GM12878 (cell line): ENCODE data around the gene RNU11. TPM values are rescaled to one million over a fixed set of nuclear protein-coding genes. Genes with fewer than 3 reads are reported as not detected.
A peak's percentile ranks its signal among the peaks of the same experiment; 100 is the strongest.

Source experiments
- BHLHE40 ChIP-seq, 2 experiments: fragments of 450-650 bp in 1 of 2; IDR thresholded peaks; 2 replicates each; pipeline ENCODE4 v1.6.1; 2011 to 2017; ENCODE audit warnings: low read depth in 2 of 2, borderline replicate concordance in 1 of 2, improper control_type of control experiment in 1 of 2, low read length in 1 of 2, mild to moderate bottlenecking in 1 of 2
- CBFB ChIP-seq: IDR thresholded peaks from 2 replicates; pipeline ENCODE4 v1.6.1; 2016; ENCODE audit warnings: antibody characterized with exemption, low read depth
- EP300 ChIP-seq, 2 experiments: fragments of 150-350 bp in 1 of 2; IDR thresholded peaks; 2 replicates each; pipeline ENCODE4 v1.6.1; 2011 to 2012; ENCODE audit warnings: low read depth in 2 of 2, low read length in 2 of 2, borderline replicate concordance in 1 of 2, improper control_type of control experiment in 1 of 2, inconsistent platforms in 1 of 2; ENCODE audit not compliant: control insufficient read depth in 1 of 2
- MEF2A ChIP-seq: IDR thresholded peaks from 2 replicates; pipeline ENCODE4 v1.6.1; 2011; ENCODE audit warnings: low read depth, mild to moderate bottlenecking, low read length, moderate library complexity; ENCODE audit not compliant: insufficient read depth
- RELA ChIP-seq: fragments of 450-650 bp; IDR thresholded peaks from 2 replicates; pipeline ENCODE4 v1.8.0; 2014; ENCODE audit warnings: borderline replicate concordance; ENCODE audit not compliant: partially characterized antibody
- SRF ChIP-seq, 2 experiments: IDR thresholded peaks; 2 replicates each; pipeline ENCODE4 v1.6.1; 2011; ENCODE audit warnings: low read depth in 2 of 2, low read length in 2 of 2, mild to moderate bottlenecking in 1 of 2, moderate library complexity in 1 of 2
- SUZ12 ChIP-seq: fragments of 200-600 bp; sonication (generic); IDR thresholded peaks from one replicate; pipeline ENCODE4 v1.6.1; 2018; ENCODE audit warnings: antibody characterized with exemption, mild to moderate bottlenecking; ENCODE audit not compliant: unreplicated experiment
- TCF3 ChIP-seq: IDR thresholded peaks from 2 replicates; pipeline ENCODE4 v1.6.1; 2012; ENCODE audit warnings: low read depth, mild to moderate bottlenecking, low read length, borderline replicate concordance; ENCODE audit not compliant: insufficient read depth
- ZNF274 ChIP-seq: IDR thresholded peaks from one replicate; pipeline ENCODE4 v1.8.0; 2011; ENCODE audit not compliant: insufficient read length, insufficient read depth
- ZZZ3 ChIP-seq: IDR thresholded peaks from 2 replicates; pipeline ENCODE4 v1.6.1; 2011; ENCODE audit warnings: low read depth; ENCODE audit not compliant: control insufficient read depth, insufficient read length
- polyA plus RNA-seq, 11 experiments: library from polyadenylated mRNA; depleted of rRNA in 4 of 11; unstranded in 6 of 11; stranded (reverse) in 5 of 11; fragments of >200 nt; fragmentation: Nextera tagmentation in 4 of 11; fragmentation: Illumina TruSeq in 1 of 11; extraction: Ambion mirVana in 4 of 11; extraction: Trizol in 1 of 11; gene quantifications; 1 replicate in 1 of 11; 2 replicates in 10 of 11; pipeline versions ENCODE4 v1.2.1 to v1.2.3, GENCODE V29; 2011 to 2016; ENCODE audit warnings: inconsistent platforms in 2 of 11, missing spikeins in 2 of 11, low read depth in 1 of 11
- total RNA-seq, 4 experiments: library from RNA; depleted of rRNA in 3 of 4; stranded (reverse); fragments of >200 nt in 3 of 4; fragmentation: Illumina TruSeq in 1 of 4; extraction: Trizol in 1 of 4; gene quantifications; 2 replicates each; pipeline versions ENCODE4 v1.2.1 to v1.2.3, GENCODE V29; 2013 to 2021
- TF ChIP-seq, protein P1 (sequence below): fragments of 150-350 bp; IDR thresholded peaks from 2 replicates; pipeline ENCODE4 v1.6.1; 2014; ENCODE audit warnings: mild to moderate bottlenecking, low read depth, low read length
- TF ChIP-seq, protein P2 (sequence below): fragments of 450-650 bp; IDR thresholded peaks from 2 replicates; pipeline ENCODE4 v1.6.1; 2017; ENCODE audit warnings: mild to moderate bottlenecking, moderate library complexity
- TF ChIP-seq, protein P3 (sequence below): IDR thresholded peaks from 2 replicates; pipeline ENCODE4 v1.6.1; 2011; ENCODE audit warnings: low read depth, mild to moderate bottlenecking, low read length, moderate library complexity, borderline replicate concordance; ENCODE audit errors: extremely low read depth
- TF ChIP-seq, protein P4 (sequence below): IDR thresholded peaks from 2 replicates; pipeline ENCODE4 v1.6.1; 2012; ENCODE audit warnings: low read depth, low read length, improper control_type of control experiment
- TF ChIP-seq, protein P5 (sequence below): fragments of 450-650 bp; formaldehyde crosslinking; IDR thresholded peaks from 2 replicates; pipeline ENCODE4 v1.4.0; 2022; ENCODE audit warnings: mild to moderate bottlenecking, moderate library complexity

The RNU11 gene
- total and polyA plus RNA-seq, 10 of the 15 experiments (the other 5 are each of a cell fraction or from before 2014, with no cell fraction given): under 0.01 TPM; not detected in 9

DNA sequence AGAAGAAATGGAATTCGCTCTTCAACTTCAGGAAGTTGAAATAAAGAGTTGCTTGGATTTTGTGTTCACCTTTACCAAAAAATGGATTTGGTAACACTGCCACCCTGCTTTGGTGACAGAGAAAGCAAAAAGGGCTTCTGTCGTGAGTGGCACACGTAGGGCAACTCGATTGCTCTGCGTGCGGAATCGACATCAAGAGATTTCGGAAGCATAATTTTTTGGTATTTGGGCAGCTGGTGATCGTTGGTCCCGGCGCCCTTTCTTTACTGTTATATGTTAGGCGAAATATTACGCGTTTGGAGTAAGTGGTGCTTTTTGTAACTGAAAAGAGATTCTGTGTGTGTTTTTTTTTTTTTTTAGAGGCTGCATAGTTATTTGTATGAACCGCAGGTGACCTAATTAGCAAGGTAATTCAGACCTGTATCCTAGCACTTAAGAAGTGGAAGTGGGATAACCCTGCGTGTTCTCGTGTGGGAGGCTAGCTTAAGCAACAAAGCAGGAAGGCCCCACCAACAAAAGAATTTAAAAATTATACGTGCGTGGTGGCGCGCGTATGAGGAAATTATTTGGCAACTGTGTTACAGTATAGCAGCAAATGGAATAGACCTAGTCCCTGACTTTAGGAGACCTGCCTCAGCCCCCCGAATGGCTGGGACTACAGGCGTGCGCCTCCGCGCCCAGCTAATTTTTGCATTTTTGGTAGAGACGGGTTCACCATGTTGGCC, at the start of gene RNU11 (continued):
- TF ChIP-seq EP300 (IDR thresholded peaks at IDR 0.05; ENCODE audit: borderline replicate concordance in 1 of 2, control insufficient read depth in 1 of 2, low read depth in 2 of 2, low read length in 2 of 2): 0 out of 4 replicates have a peak, but pooled peaks have one; percentile 37 to 54
- no peak for TF ChIP-seq SUZ12
- TF ChIP-seq, protein P1, sequence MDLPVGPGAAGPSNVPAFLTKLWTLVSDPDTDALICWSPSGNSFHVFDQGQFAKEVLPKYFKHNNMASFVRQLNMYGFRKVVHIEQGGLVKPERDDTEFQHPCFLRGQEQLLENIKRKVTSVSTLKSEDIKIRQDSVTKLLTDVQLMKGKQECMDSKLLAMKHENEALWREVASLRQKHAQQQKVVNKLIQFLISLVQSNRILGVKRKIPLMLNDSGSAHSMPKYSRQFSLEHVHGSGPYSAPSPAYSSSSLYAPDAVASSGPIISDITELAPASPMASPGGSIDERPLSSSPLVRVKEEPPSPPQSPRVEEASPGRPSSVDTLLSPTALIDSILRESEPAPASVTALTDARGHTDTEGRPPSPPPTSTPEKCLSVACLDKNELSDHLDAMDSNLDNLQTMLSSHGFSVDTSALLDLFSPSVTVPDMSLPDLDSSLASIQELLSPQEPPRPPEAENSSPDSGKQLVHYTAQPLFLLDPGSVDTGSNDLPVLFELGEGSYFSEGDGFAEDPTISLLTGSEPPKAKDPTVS: peak; percentile 87
- peak; percentile 72 to 80 for TF ChIP-seq BHLHE40 (IDR thresholded peaks at IDR 0.05; ENCODE audit: borderline replicate concordance in 1 of 2, low read depth in 2 of 2, low read length in 1 of 2)
- no peak for TF ChIP-seq ZZZ3
- peak; percentile 86 for TF ChIP-seq RELA
- TF ChIP-seq MEF2A: peak; percentile 94
- TF ChIP-seq SRF (IDR thresholded peaks at IDR 0.05; ENCODE audit: low read depth in 2 of 2, low read length in 2 of 2): peak; percentile 7 to 84; a peak in 2 of 4 replicates
- peak; percentile 100 for TF ChIP-seq CBFB
- TF ChIP-seq, protein P2, sequence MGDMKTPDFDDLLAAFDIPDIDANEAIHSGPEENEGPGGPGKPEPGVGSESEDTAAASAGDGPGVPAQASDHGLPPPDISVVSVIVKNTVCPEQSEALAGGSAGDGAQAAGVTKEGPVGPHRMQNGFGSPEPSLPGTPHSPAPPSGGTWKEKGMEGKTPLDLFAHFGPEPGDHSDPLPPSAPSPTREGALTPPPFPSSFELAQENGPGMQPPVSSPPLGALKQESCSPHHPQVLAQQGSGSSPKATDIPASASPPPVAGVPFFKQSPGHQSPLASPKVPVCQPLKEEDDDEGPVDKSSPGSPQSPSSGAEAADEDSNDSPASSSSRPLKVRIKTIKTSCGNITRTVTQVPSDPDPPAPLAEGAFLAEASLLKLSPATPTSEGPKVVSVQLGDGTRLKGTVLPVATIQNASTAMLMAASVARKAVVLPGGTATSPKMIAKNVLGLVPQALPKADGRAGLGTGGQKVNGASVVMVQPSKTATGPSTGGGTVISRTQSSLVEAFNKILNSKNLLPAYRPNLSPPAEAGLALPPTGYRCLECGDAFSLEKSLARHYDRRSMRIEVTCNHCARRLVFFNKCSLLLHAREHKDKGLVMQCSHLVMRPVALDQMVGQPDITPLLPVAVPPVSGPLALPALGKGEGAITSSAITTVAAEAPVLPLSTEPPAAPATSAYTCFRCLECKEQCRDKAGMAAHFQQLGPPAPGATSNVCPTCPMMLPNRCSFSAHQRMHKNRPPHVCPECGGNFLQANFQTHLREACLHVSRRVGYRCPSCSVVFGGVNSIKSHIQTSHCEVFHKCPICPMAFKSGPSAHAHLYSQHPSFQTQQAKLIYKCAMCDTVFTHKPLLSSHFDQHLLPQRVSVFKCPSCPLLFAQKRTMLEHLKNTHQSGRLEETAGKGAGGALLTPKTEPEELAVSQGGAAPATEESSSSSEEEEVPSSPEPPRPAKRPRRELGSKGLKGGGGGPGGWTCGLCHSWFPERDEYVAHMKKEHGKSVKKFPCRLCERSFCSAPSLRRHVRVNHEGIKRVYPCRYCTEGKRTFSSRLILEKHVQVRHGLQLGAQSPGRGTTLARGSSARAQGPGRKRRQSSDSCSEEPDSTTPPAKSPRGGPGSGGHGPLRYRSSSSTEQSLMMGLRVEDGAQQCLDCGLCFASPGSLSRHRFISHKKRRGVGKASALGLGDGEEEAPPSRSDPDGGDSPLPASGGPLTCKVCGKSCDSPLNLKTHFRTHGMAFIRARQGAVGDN: peak; percentile 100
- TF ChIP-seq, protein P3, sequence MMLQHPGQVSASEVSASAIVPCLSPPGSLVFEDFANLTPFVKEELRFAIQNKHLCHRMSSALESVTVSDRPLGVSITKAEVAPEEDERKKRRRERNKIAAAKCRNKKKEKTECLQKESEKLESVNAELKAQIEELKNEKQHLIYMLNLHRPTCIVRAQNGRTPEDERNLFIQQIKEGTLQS: no peak
- TF ChIP-seq TCF3: peak; percentile 100
- TF ChIP-seq, protein P4, sequence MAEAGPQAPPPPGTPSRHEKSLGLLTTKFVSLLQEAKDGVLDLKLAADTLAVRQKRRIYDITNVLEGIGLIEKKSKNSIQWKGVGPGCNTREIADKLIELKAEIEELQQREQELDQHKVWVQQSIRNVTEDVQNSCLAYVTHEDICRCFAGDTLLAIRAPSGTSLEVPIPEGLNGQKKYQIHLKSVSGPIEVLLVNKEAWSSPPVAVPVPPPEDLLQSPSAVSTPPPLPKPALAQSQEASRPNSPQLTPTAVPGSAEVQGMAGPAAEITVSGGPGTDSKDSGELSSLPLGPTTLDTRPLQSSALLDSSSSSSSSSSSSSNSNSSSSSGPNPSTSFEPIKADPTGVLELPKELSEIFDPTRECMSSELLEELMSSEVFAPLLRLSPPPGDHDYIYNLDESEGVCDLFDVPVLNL: no peak
- TF ChIP-seq ZNF274: no peak
- TF ChIP-seq, protein P5, sequence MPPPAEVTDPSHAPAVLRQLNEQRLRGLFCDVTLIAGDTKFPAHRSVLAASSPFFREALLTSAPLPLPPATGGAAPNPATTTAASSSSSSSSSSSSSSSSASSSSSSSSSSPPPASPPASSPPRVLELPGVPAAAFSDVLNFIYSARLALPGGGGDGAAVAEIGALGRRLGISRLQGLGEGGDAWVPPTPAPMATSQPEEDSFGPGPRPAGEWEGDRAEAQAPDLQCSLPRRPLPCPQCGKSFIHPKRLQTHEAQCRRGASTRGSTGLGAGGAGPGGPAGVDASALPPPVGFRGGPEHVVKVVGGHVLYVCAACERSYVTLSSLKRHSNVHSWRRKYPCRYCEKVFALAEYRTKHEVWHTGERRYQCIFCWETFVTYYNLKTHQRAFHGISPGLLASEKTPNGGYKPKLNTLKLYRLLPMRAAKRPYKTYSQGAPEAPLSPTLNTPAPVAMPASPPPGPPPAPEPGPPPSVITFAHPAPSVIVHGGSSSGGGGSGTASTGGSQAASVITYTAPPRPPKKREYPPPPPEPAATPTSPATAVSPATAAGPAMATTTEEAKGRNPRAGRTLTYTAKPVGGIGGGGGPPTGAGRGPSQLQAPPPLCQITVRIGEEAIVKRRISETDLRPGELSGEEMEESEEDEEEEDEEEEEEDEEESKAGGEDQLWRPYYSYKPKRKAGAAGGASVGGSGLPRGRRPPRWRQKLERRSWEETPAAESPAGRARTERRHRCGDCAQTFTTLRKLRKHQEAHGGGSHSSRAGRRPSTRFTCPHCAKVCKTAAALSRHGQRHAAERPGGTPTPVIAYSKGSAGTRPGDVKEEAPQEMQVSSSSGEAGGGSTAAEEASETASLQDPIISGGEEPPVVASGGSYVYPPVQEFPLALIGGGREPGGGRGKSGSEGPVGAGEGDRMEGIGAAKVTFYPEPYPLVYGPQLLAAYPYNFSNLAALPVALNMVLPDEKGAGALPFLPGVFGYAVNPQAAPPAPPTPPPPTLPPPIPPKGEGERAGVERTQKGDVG (CRISPR knock-in tag): peak; percentile 100
